GM19463 (cell line): ENCODE results near the gene HIVEP3.

Source experiments
- ATAC-seq: cut with Tn5 transposase; IDR thresholded peaks from one replicate; pipeline ENCODE4 v1.9.1; 2021; ENCODE audit warnings: mild to moderate bottlenecking, moderate library complexity; ENCODE audit not compliant: unreplicated experiment

HIVEP3 gene

DNA sequence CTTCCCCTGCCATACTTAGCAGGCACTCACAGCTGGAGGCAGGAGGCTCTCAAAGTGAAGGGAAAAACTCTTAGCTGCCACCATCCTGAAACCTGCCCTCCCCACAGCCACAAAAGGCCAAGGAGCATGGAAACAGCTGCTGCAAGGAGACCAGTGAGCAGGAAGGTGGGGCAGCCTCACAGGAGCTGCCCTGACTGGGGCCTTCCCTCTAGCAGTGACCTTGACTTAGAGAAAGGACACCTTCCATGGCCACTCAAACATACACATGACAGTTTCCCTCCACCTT is 126.3 kb downstream of the HIVEP3 start:
- no peak for ATAC-seq

DNA sequence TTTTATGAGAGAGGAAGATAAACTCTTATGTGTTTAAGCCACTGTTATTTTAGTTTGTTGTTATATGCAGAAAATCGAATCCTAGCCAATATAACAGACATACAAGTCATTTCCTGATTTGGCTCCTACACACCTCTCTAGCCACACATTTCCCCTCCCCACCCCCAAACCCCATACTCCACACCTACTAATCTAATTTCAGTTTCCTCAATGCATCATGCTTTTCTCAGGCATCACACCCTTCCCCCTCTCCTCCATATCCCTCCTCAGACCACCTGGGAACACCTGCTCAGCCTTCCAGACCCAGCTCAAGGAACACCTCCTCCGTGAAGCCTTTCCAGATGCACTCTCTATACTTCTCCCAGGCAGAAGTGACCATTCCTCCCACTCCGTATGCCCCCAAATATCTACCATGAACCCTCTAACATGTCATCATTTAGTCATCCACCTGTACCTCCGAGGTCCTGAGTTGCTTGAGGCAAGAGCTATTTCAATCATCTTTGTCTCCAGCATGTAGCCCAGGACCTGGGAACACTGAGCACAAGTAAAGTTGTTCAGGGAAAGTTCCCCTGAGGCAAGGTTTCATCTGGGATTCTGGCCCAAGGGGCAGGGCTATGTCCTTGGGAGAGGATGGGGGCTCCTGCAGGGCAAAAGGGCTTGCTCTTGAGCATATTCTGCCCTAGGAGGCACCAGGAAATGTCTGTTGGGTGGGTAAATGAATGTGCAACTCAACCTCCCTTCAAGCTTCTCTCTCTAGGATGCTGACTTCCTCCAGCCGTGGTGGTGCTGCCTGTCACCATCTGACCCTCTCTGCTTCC is 126.8 kb downstream of the HIVEP3 start:
- ATAC-seq, result no peak

DNA sequence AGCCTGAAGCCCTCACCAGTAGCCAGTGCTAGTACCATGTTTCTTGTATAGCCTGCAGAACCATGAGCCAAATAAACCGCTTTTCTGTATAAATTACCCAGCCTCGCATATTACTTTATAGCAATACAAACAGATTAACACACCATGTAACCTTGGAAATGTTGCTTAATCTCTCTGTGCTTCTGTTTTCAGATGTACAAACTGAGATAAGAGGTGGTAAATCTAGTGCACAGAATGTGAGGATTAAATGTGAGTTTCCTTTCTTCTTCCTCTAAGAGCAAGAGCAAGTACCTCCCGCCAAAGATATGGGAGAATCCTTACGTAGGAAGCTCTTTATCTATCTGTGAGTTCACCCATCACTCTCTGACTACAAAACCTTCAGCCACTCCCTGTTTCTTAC is 128.4 kb downstream of the HIVEP3 start:
- ATAC-seq, result no peak

DNA sequence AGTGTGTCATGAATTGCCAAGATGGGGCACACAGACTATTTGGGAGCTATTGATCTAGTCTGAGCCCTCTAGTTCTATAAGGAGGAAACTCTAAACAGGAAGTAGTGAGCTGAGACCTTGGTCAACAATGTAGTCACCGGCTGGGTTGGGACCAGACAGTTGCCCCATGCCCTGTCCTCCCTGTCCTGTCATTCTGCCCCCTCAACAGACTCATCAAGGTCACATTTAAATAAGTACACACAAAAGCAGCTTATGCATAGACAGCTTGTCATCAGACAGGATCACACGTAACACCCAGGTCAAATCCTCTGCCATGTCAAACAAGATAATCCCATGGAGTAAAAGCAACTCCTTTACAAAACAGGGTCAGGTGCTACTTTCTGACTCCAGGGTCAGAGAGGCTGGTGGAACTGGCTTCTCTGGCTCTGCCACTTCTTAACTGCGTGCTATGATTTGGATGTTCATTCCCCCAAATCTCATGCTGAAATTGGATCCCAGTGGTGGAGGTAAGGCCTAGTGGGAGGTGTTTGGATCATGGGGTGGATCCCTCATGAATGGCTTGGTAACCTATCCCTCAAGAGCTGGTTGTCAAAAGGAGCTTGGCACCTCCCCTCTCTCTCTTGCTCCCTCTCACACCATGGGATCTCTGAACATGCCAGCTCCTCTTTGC is 128.9 kb downstream of the HIVEP3 start:
- no peak for ATAC-seq

DNA sequence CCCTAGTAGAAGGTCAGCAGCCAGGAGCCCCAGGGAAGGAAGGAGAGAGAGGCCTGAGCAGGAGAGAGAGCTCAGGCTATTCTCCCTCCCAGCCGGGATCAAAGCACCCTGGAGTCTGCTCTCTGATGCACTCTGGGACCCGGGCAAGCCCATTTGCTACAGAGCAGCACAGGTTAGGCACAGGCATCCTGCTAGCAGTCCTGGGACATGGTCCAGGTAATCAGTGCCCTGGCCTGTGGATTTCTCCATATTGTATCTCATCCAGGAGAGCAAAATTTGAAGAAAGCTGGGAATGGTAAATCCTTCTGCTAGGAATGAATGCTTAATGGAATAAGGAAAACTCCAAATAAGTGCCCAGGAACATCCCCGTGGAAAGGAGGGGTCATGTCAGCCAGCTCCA is 130.3 kb downstream of the HIVEP3 start:
- ATAC-seq, result no peak

DNA sequence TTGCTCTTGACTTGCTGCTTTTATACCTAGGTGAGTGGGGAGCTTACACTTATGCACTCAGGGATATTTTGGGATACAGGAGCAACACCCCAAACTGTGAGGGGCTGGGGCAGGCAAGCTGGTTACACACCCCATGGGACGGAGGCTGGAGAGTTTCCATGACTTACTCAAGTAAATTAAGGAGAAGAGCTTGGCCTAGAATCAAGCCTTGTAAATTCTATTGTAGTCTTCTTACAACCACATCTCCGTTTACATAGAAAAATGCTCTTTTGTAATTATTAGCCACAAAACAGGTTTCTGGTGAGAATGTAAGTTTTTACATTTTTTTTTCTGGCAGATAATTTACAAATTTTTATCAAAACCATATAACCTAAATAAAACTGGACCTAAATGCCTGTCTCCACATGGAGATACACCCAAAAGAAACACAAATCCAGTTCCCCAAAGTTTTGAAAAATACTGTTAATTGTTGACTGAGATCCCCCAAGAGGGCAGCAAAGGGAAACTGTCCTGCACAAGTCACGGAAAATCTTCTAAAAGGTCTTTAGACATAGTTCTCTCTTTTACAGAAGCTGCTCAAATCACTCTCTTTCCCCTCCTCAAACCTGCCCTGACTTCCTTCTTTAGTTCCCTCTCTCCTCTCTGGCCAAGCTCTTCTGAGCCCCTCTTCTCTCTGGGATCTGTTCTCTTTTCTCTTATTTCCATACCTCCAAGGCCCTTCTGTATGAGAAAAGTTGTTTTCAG is 134.0 kb downstream of the HIVEP3 start:
- ATAC-seq, result no peak

DNA sequence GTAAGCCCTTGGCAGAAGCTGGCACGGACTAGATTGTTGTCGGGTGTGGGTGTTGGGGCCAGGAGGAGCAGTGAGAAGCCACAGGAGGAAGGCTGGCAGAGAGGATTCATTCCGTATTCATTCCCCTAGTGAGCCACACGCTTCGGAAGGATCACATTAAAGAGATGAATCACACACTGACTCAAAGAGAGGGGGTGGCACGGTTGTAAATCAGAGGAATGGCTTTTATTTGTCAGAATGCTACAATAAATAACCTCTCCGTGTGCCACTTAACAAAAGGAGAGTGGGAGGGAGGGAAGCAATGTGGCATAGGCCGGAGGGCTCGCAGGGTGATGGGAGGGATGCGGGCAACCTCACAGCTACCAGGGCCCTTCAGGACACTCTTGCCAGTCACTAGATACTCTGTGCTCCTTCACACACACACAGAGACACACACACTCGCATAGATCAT is 135.5 kb downstream of the HIVEP3 start:
- ATAC-seq, result no peak

DNA sequence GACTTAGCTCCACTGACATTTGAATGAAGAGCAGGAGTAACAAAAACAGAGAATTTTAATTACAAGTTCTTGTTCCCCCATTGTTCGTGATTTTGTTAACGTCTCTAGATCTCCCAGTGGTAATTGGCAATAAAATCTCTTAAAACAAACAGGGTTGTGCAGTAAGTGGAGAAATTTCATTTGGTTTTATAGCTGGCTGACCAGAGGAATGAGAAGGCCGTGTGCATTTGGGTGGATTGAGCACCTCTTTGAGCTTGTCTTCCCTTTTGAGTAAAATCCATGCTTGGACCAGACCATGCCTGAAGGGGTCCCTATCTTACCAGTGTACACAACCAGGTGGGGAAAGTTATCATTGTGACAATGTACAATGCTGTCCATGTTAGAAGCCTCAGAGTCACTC is 137.8 kb downstream of the HIVEP3 start:
- ATAC-seq, result no peak

DNA sequence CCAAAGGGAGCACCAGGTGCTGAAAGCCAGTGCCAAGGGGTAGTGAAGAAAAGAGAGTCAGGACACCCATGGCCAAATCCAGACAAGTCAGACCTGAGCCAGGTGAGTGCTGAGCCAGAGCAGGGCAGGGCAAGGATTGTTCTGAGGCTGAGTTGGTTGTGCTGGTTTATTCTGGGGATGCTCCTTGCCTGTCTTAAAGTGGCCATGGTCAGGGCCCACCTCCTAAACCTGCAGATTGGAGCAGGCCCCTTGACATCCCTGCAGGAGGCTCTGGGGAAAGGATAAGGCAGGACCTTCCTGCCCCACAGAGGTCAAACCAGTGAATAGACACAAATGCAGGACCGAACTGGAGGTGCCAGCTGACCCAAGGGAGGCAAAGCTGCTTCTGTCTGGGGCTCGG is 138.4 kb downstream of the HIVEP3 start:
- ATAC-seq, result no peak

DNA sequence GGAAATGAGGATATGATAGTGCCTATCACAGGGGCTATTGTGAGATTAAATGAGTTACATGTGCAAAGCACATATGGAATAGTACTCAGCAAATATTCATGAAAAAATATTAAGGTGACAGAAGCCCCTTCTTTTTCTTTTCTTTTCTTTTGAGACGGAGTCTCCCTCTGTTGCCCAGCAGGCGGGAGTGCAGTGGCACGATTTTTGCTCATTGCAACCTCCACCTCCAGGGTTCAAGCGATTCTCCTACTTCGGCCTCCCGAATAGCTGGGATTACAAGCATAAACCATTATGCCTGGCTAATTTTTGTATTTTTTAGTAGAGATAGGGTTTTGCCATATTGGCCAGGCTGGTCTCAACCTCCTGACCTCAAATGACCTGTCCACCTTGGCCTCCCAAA is 139.4 kb downstream of the HIVEP3 start:
- ATAC-seq, result no peak

DNA sequence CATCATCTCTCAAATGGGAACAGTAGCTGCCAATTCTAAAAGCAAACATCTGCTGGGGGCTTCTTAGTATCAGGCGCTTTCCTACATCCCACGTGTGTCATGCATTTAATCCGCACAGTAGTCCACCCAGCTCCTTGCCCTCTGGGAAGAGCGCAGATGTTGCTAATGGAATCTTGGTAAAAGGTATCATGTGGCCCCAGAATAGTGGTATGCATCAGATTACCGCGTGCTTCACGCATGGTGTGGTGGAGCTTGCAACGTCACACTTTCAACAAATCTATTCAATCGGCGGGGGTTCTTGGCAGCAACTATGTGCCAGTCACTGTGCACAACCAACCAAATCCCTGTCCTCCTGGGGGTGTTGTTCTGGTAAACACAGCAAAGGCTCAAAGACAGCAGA is 141.0 kb downstream of the HIVEP3 start:
- ATAC-seq, result no peak

DNA sequence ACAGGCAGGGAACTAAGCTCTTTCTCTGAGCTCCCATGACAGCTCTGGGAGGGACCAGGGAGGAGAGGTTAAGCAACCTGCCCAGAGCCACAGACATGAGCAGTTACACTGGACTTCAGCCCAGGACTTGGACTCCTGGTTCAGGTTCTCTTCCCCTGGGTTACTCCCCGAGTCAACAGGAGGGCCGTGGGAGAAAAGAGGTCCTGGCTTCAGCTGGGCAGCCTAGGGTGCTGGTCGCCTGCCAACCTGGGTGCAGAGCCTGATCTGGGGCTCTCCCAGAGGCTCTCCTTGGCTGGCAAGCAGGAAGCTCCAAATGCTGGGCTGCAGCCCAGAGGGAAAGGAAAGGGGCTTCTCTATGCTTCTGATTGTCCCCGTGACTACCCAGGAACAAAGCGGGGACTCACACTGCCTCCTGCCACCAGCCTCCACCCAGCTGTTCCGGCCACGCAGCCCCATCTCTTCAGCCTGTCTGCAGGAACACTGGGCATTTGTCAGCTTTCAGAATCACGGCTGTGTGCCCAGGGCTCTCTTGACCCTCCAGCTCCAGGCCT is 141.8 kb downstream of the HIVEP3 start:
- no peak for ATAC-seq

DNA sequence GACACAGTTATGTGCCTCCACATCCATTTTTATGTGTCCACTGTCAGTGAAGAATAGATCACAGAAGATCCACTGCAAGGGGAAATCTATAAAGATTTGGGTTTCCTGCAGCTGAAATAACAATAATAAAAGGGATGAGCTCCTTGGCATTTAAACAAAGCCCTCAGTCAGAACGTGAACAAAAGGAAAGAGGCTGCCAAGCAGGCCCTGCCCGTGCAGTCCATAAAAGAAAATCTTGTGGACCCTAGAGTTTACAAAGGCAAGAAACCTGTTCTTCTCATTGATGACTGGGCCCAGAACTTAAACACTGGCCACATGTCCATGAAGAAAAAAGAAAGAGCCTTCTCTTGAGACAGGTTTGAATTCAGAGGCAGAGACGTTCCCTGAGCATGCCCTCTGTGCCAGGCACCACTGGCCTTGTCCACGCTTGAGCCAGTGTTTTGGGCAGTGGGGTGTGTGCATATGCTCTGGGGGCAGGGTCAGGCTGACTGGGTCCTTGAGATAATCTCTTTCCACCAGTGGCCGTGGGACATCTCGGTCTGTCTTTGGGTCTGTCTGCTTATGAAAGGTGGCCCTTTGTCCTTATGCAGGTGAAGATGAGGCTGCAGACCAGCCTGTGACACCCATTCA is 142.7 kb downstream of the HIVEP3 start:
- ATAC-seq, result no peak

DNA sequence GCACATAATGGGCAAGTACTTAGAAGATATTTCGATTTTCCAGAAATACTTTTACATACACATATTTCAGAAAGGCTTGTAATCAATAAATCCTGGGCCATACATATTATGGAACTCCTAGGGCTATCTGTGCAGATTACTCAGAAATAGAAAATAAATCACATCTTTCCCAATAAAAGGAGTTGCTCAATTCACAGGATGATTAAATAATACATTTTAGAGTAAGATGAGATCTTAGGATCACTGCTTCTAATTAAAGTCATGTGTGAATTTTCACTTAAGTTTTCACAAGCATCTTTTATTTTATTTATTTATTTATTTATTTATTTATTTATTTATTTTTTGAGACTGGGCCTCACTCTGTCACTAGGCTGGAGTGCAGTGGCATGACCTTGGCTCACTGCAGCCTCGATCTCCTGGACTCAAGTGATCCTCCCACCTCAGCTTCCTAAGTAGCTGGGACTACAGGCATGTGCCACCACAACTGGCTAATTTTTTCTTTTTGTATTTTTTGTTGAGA is 144.2 kb downstream of the HIVEP3 start:
- no peak for ATAC-seq

DNA sequence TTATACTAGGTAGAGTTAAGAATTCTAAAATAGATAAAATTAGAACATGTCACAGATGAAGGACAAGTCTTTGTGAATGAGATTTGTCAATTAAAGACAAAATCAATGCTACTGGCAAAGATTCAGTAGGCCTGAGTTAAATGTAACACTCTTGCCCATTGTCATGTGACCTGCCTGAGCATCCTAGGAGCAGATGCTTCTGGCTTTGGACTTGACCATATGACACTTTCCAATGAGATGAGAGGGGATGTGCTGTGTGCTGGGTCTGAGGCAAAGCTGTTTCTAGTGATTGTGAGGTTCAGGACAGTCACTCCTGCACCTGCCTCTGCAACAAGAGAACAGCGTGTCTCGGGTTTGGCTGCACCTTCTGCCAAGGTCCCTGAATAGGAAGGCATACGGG is 144.9 kb downstream of the HIVEP3 start:
- no peak for ATAC-seq

DNA sequence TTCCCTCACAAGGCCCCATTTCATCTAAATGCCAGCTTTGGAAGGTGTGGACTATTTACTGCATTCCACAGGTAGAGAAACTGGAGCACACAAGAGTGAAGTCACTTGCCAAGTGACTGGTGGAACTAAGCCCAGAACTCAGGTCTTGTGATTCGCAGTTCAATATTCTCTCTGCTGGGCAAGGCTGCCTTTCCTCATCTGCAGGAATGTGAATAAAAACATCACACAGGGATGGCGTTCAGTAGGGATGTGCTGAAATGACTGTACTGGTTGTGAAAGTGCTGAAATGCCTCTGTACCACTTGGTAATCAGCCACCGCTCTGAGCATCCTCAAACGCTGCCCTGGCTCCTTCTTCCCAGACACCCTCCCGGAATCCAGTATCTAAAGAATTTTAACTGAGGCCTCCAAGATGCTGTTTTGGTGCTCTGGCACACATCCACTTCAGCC is 145.6 kb downstream of the HIVEP3 start:
- no peak for ATAC-seq

DNA sequence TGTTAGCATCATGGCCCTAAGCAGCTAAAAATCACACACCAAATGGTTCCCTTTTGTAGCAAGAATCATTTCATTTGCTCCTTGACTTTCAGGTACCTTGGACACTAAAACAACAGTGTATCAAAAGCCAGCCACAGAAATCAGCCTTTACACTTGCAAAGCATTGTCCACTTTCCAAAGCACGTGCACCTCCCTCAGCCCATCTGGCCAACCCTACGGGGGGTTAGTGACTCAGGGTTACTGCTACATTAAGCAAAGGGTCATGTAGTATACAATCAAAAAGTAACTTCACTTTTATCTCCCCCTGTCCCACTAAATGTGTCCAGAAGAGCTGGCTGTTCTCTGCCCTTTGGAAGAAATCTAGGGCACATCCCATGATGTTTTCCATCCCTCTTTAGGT is 149.7 kb downstream of the HIVEP3 start:
- no peak for ATAC-seq

DNA sequence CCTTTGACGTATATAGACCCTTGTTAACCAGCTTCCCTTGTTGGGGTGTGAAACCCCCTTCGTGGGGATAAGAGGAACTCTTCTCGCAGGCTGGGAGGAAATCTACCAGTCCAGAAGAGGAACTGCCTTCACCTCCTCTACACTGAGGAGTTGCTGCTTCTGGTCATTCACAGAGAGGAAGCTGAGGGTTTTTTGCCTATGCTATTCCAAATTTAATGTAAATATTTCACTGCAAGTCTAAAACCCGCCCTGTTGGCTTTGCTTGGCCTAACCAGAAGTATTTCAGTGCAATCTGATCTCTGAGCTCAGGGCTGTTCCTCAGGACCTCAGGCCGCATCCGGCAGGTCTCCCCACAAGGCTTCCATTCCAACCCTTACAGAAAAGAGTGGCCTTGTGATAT is 150.1 kb downstream of the HIVEP3 start:
- ATAC-seq, result no peak

DNA sequence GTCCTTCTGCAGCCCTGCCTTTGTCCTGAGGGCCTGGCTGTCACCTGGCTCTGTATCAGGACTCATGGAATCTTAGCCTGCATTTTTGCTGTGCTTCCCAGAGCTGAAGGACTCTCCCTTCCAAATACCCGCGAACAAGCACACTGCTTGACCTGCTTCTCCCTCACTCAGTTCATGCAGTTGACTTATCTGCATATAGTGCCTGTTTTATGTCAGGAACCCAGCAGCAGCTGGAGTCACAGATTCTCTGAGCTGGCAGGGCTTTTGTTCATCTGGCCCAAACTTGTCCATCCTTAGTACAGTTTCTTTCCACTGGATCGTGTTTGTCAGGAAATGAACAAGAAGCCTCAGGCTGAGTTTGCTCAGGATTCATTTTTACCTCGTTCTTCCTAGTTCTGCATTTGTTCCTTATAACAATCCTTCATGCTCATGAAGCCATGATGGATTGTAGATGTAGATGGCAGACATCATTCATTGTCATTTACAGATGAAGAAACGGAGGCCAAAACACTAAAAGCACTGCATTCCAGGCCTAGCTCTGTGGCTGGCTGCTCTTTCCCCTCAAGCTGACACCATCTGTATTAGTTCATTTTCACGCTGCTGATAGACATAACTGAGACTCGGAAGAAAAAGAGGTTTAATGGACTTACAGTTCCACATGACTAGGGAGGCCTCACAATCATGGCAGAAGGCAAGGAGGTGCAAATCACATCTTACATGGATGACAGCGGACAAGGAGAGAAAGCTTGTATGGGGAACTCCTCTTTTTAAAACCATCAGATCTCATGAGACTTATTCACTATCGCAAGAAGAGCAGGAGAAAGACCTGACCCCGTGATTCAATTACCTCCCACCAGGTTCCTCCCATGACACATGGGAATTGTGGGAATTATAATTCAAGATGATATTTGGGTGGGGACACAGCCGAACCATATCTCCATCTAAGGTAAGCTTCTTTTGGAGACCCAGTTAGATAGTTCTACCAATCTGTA is 150.9 kb downstream of the HIVEP3 start:
- no peak for ATAC-seq

DNA sequence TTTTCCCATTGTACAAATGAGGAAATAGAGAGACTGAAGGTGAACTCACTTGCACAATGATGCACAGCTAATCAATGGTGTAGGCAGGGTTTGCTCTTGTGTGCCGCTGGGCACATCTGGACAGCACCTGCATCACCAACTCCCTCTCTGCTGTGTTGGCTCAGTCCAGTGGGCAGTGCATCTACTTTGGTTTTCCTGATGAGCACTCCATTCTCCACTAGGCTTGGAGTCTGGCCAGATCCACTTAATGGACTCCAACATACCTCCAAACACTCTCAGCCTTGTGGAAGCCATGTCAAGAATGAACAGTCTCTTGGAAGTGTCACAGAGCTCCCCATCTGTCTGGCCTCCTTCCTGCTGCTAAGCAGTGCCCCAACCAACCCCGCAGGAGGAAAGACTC is 152.2 kb downstream of the HIVEP3 start:
- ATAC-seq, result no peak
